Smooth muscle cell (in vitro differentiated cells): ENCODE results near the gene CDK14. TPM values are rescaled to one million over a fixed set of nuclear protein-coding genes. Genes with fewer than 3 reads are reported as not detected.

ENCODE experiments used
- DNase-seq: peaks from one replicate; lab custom pipeline; 2025; ENCODE audit not compliant: unreplicated experiment; lab: John Stamatoyannopoulos, UW
- H2AFZ ChIP-seq: fragments of 200-600 bp; sonication (generic); 2 replicates; pipeline ENCODE4 v1.6.0; 2016; ENCODE audit warnings: antibody characterized with exemption, low read depth, mild to moderate bottlenecking
- H3F3A ChIP-seq: fragments of 200-600 bp; sonication (generic); 2 replicates; pipeline ENCODE4 v1.6.0; 2017; ENCODE audit warnings: antibody characterized with exemption, low read depth
- H3K27ac ChIP-seq: fragments of 200-600 bp; sonication (generic); 2 replicates; pipeline ENCODE4 v1.5.1; 2016; ENCODE audit warnings: low read depth, mild to moderate bottlenecking
- H3K27me3 ChIP-seq: fragments of 200-600 bp; sonication (generic); 2 replicates; pipeline ENCODE4 v1.6.1; 2016; ENCODE audit warnings: low read depth, mild to moderate bottlenecking
- H3K36me3 ChIP-seq: fragments of 200-600 bp; sonication (generic); 2 replicates; pipeline ENCODE4 v1.5.1; 2016; ENCODE audit warnings: low read depth
- H3K4me1 ChIP-seq: fragments of 200-600 bp; sonication (generic); 2 replicates; pipeline ENCODE4 v1.5.1; 2016; ENCODE audit warnings: low read depth
- H3K4me2 ChIP-seq: fragments of 200-600 bp; sonication (generic); 2 replicates; pipeline ENCODE4 v1.6.0; 2016; ENCODE audit warnings: mild to moderate bottlenecking
- H3K4me3 ChIP-seq: fragments of 200-600 bp; sonication (generic); 2 replicates; pipeline ENCODE4 v1.5.1; 2016; ENCODE audit warnings: mild to moderate bottlenecking
- H3K79me2 ChIP-seq: fragments of 200-600 bp; sonication (generic); 2 replicates; pipeline ENCODE4 v1.6.0; 2016; ENCODE audit warnings: low read depth, mild to moderate bottlenecking
- H3K9ac ChIP-seq: fragments of 200-600 bp; sonication (generic); 2 replicates; pipeline ENCODE4 v1.6.0; 2016; ENCODE audit warnings: low read depth
- H3K9me3 ChIP-seq: fragments of 200-600 bp; sonication (generic); replicated peaks from 2 replicates; pipeline ENCODE4 v1.5.1; 2016; ENCODE audit warnings: low read depth
- H4K20me1 ChIP-seq: fragments of 200-600 bp; sonication (generic); 2 replicates; pipeline ENCODE4 v1.6.0; 2016; ENCODE audit warnings: low read depth
- WGBS: methylation state at CpG from one replicate; pipeline ENCODE4 v1.1.7; 2016; ENCODE audit warnings: low lambda C conversion rate; 5-methylcytosine and 5-hydroxymethylcytosine counted together
- polyA plus RNA-seq: library from polyadenylated mRNA; unstranded; fragments of >200 nt; fragmentation: Nextera tagmentation; extraction: Ambion mirVana; gene quantifications from 2 replicates; pipeline ENCODE4 v1.2.1, GENCODE V29; 2016
- total RNA-seq: library from RNA; depleted of rRNA; stranded (reverse); fragments of >200 nt; gene quantifications from 2 replicates; pipeline ENCODE4 v1.2.3, GENCODE V29; 2014
- TF ChIP-seq, protein P1 (sequence below): fragments of 200-600 bp; sonication (generic); IDR thresholded peaks from 2 replicates; pipeline ENCODE4 v1.5.1; 2017; ENCODE audit warnings: borderline replicate concordance, mild to moderate bottlenecking, antibody characterized with exemption; ENCODE audit not compliant: insufficient read depth, poor library complexity, severe bottlenecking

CDK14 gene
- total and polyA plus RNA-seq, 2 experiments from 2014 or later: 4.1 to 5.3 TPM

GRCh38 chr7:90889644-90890043 is 293.5 kb downstream of the CDK14 start:
- TF ChIP-seq, protein P1, sequence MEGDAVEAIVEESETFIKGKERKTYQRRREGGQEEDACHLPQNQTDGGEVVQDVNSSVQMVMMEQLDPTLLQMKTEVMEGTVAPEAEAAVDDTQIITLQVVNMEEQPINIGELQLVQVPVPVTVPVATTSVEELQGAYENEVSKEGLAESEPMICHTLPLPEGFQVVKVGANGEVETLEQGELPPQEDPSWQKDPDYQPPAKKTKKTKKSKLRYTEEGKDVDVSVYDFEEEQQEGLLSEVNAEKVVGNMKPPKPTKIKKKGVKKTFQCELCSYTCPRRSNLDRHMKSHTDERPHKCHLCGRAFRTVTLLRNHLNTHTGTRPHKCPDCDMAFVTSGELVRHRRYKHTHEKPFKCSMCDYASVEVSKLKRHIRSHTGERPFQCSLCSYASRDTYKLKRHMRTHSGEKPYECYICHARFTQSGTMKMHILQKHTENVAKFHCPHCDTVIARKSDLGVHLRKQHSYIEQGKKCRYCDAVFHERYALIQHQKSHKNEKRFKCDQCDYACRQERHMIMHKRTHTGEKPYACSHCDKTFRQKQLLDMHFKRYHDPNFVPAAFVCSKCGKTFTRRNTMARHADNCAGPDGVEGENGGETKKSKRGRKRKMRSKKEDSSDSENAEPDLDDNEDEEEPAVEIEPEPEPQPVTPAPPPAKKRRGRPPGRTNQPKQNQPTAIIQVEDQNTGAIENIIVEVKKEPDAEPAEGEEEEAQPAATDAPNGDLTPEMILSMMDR: no peak
- no peaks in the 10 kb centered on the region for H3K9me3 ChIP-seq
- H3F3A ChIP-seq: no peaks in the 10 kb centered on the region
- H2AFZ ChIP-seq: no peak overlapping the region
- no peaks in the 10 kb centered on the region for H3K4me1 ChIP-seq
- no peaks in the 10 kb centered on the region for H4K20me1 ChIP-seq
- H3K27ac ChIP-seq: no peak overlapping the region
- no peak for DNase-seq
- no peaks in the 10 kb centered on the region for H3K79me2 ChIP-seq
- 95% methylated on average over 1 of the region's 1 CpG for WGBS
- H3K27me3 ChIP-seq: no peaks in the 10 kb centered on the region
- H3K4me2 ChIP-seq: no peak overlapping the region
- no peak overlapping the region for H3K9ac ChIP-seq
- H3K36me3 ChIP-seq: no peaks in the 10 kb centered on the region
- H3K4me3 ChIP-seq: no peak overlapping the region

DNA sequence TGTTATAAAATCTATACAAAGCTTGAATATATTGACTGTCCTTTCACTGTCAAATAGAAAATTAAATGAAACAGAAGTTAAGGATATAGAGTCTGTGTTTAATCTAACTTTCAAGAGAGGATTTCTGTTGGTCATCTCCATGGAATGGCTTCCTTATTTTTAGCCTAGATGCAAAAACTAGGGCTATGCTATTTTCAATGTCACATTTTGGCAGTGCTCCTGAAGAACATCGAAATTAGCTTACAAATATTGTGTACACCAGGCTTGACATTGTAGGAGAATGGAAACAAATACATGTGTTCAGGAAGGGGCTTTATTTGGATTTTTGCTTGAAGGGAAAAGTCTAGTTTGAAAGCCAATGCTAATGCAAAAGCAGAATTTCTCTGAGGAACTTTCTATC is 295.4 kb downstream of the CDK14 start:
- no peaks in the 10 kb centered on the region for H3F3A ChIP-seq
- 81% methylated on average over 1 of the region's 1 CpG for WGBS

DNA sequence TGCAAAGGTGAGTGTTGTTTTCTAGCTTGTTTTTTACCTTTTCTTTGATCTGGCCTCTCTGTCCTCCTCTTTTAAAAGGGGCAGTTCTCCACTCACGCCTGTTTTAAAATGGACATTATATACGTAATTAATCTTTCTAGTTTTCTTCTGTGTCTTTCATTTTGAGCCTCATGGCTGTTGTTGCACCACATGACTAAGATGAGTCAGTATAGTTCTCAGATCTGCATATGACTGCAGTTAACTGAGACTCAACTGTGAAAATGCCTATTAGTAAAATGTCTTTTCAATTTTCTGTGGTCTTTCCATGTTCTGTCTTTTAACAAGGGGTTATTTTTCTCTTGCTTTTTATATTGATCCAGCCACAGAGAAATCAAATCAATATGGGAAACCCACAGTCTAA is 296.1 kb downstream of the CDK14 start:
- WGBS: 92% methylated on average over 2 of the region's 2 CpGs

More for the DNA sequence above, 295.4 kb downstream of the CDK14 start:
- Histone ChIP-seq H3K4me3 (no peak overlapping the region), H3K4me2 (no peak overlapping the region), H3K27ac (no peak overlapping the region), H4K20me1 (no peaks in the 10 kb centered on the region), H3K27me3 (no peaks in the 10 kb centered on the region), H3K9ac (no peak overlapping the region), H2AFZ (no peak overlapping the region), H3K4me1 (no peaks in the 10 kb centered on the region), H3K79me2 (no peaks in the 10 kb centered on the region), H3K9me3 (no peaks in the 10 kb centered on the region), H3K36me3 (no peaks in the 10 kb centered on the region)
- TF ChIP-seq, protein P1: no peak
- no peak for DNase-seq

GRCh38 chr7:90894122-90894521 is 298.0 kb downstream of the CDK14 start:
- 97% methylated on average over 3 of the region's 3 CpGs for WGBS
- TF ChIP-seq, protein P1: no peak
- no peaks in the 10 kb centered on the region for H3K27me3 ChIP-seq

More for the DNA sequence above, 296.1 kb downstream of the CDK14 start:
- H3K79me2 ChIP-seq: no peaks in the 10 kb centered on the region
- H3K4me2 ChIP-seq: no peak overlapping the region
- H3K4me3 ChIP-seq: no peak overlapping the region
- TF ChIP-seq, protein P1: no peak
- H3K27ac ChIP-seq: no peak overlapping the region
- no peak for DNase-seq
- no peaks in the 10 kb centered on the region for H3K27me3 ChIP-seq
- no peaks in the 10 kb centered on the region for H3F3A ChIP-seq
- no peaks in the 10 kb centered on the region for H3K9me3 ChIP-seq
- H3K36me3 ChIP-seq: no peaks in the 10 kb centered on the region
- no peak overlapping the region for H2AFZ ChIP-seq
- H4K20me1 ChIP-seq: no peaks in the 10 kb centered on the region
- no peak overlapping the region for H3K9ac ChIP-seq
- H3K4me1 ChIP-seq: no peaks in the 10 kb centered on the region

More at GRCh38 chr7:90894122-90894521, 298.0 kb downstream of the CDK14 start:
- Histone ChIP-seq H3K79me2 (no peaks in the 10 kb centered on the region), H3K9ac (no peak overlapping the region), H3K9me3 (no peaks in the 10 kb centered on the region), H3K4me3 (no peak overlapping the region), H3F3A (no peaks in the 10 kb centered on the region), H4K20me1 (no peaks in the 10 kb centered on the region), H3K4me2 (no peak overlapping the region), H3K36me3 (no peaks in the 10 kb centered on the region), H3K4me1 (no peaks in the 10 kb centered on the region), H3K27ac (no peak overlapping the region), H2AFZ (no peak overlapping the region)
- no peak for DNase-seq
